HL-60/S4 (cell line): Measurements from ENCODE around the gene BRIX1.
"Not testable (repeated sequence)": the region's sequence is repeated elsewhere in the genome, so short reads cannot be mapped to it uniquely, and the experiment has no call there.

ENCODE experiments used
- in situ Hi-C: fragments of 300-500 bp; cut with MboI; formaldehyde crosslinking; loops from 2 replicates; pipeline ENCODE4 v1.14.3; 2022; ENCODE audit warnings: low sequenced_read_pairs

The BRIX1 gene

GRCh38 chr5:34914671-34915138, 806 bp upstream of the BRIX1 start:
- in situ Hi-C loops, result no loop called here

GRCh38 chr5:34915856-34916192, 313 bp downstream of the BRIX1 start:
- in situ Hi-C loops, result no loop called here

- in situ Hi-C loops, result no loop called here
Measured at GRCh38 chr5:34916518-34916917, 1.0 kb downstream of the BRIX1 start.

GRCh38 chr5:34918025-34918424, 2.5 kb downstream of the BRIX1 start:
- in situ Hi-C loops, result no loop called here

GRCh38 chr5:34919077-34919476, 3.6 kb downstream of the BRIX1 start:
- in situ Hi-C loops, result no loop called here

GRCh38 chr5:34923256-34923655, 7.7 kb downstream of the BRIX1 start:
- in situ Hi-C loops, result not testable (repeated sequence)

GRCh38 chr5:34923694-34924461, 8.4 kb downstream of the BRIX1 start:
- in situ Hi-C loops, result no loop called here

GRCh38 chr5:34924462-34924765, 8.9 kb downstream of the BRIX1 start:
- in situ Hi-C loops, result no loop called here

GRCh38 chr5:34926318-34926888, 10.9 kb downstream of the BRIX1 start:
- in situ Hi-C loops, result no loop called here

GRCh38 chr5:34927785-34928184, 12.3 kb downstream of the BRIX1 start:
- in situ Hi-C loops, result no loop called here

- in situ Hi-C loops, result no loop called here
Measured at GRCh38 chr5:34928267-34928666, 12.8 kb downstream of the BRIX1 start.

GRCh38 chr5:34929134-34929719, 13.7 kb downstream of the BRIX1 start, which contains the start of gene DNAJC21:
DNAJC21 (plus strand) TSS chr5:34929559; CDS start chr5:34929820, 261 bp downstream.
- in situ Hi-C loops, result no loop called here

GRCh38 chr5:34929720-34930461, 14.4 kb downstream of the BRIX1 start:
- in situ Hi-C loops, result no loop called here

GRCh38 chr5:34930462-34930844, 14.9 kb downstream of the BRIX1 start:
- in situ Hi-C loops, result no loop called here

- in situ Hi-C loops, result no loop called here
Measured at GRCh38 chr5:34930870-34931269, 15.4 kb downstream of the BRIX1 start.

GRCh38 chr5:34932947-34933346, 17.4 kb downstream of the BRIX1 start:
- in situ Hi-C loops, result no loop called here

- in situ Hi-C loops, result no loop called here
Measured at GRCh38 chr5:34941936-34942335, 26.4 kb downstream of the BRIX1 start.

GRCh38 chr5:34944044-34944443, 28.5 kb downstream of the BRIX1 start:
- in situ Hi-C loops, result no loop called here

GRCh38 chr5:34944460-34945047, 29.0 kb downstream of the BRIX1 start:
- in situ Hi-C loops, result no loop called here

GRCh38 chr5:34957321-34957720, 41.8 kb downstream of the BRIX1 start:
- in situ Hi-C loops, result no loop called here
